NCI-H2081 treated with DMSO at 0.1 percent for 48 hours (cell line): ENCODE results near the gene PARN.
"Not testable (repeated sequence)": the region's sequence is repeated elsewhere in the genome, so short reads cannot be mapped to it uniquely, and the experiment has no call there.

ENCODE experiments used
- DNase-seq: peaks from one replicate; lab custom pipeline; 2025; lab: John Stamatoyannopoulos, UW

PARN gene

DNA sequence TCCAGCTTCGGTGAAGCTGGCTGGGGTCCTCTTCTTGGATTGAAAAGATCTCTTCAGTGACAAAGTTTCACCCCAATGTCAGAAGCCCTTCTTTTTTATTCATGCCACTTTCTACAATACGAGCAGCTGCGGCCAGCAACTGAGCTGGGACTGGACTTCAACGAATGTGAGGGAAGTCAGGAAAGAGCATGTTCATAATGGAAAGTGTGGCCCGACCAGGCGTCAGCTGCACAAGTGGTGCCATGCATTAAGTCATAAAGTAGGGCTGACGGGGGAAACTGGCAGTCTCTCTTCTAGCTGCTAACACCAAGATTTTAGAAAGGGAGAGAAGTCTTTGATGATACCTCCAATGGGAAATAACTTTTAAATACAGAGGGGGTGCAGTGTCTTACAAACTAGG, 192.6 kb downstream of the PARN start:
- DNase-seq = no peak

DNA sequence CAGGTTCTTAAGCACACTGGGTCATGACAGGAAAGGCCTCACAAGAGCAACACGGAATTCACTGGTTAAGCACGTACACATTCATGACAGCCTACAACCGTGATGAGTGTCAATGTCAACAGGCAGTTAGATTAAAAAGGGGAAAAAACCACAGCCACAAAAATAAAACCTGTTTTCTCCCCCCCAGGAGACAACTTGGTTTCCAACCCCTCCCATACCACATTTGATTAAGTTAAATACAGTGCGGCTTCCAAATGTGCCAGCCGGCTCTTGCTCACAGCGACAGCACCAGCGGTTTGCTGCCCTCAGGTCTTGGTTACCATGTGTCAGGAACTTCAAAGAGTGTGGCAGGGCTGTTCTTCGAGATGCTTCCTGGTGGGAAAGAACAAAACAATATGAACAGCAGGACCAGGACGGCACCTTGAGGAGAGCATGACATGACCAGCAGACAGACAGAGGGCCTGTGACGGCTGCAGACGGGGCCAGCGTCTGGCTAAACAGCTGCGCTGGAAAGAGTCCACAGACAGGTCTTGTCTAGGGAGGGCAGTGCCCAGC, 193.6 kb downstream of the PARN start:
- DNase-seq = no peak

DNA sequence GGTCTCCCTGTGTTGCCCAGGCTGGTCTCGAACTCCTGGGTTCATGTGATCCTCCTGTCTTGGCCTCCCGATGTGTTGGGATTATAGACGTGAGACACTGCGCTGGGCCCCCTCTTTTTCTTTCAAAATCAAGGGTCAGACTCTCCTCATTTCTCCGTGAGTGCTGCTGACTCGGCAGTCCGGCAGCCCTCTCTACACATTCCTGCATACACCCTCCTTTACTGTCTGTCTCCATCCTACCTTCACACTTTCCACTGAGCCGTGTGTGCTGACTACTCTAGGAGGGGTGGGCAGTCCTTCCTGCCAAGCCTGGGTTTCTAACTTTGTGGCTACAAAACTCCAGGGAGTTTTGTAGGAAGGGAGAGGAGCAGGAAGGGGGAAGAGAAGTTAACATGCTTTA, 195.2 kb downstream of the PARN start:
- no peak for DNase-seq

DNA sequence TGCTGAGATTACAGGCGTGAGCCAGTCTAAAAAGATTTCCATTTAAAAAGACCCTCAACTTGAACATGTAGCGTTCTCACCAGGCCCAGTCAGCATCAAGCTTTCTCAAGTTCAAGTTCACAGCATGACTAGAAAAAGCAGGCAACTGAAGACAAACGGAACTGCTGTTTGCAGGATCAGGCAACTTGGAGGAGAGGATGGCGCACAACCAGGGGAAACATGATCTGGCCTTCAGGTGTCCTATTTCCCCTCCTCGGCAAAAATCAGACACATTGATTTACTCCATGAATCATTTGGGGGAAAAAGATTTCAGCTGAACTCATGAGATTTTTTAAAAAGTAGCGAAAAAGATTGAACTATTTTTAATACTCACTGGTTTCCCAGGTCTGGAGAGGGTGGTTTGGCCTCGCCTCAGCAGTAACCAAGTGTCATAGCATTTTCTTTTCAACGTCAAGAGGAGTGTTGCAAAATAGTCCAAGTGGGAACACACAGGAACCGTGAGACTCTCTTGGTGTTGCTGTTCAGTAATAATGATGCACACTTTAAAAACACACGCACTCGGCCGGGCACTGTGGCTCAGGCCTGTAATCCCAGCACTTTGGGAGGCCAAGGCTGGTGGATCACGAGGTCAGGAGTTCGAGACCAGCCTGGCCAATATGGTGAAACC, 201.0 kb downstream of the PARN start:
- not testable (repeated sequence) for DNase-seq

DNA sequence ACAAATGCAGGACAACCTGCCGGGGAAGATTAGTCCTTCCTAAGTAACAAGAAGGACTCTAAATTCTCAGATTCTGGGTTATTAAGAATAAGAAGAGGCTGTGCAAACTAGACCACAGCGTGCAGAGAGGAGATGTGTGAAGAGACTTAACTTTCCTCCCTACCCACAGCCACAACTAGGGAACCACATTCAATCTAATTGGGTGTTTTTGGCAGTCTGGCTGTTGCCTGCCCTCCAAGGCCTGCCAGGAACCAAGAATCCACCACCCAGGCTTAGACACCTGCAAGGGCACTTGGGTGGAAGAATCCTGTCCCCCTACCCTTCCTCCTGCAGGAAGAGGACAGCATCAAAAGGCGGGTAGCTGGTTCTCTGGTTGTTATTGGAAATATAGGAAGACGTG, 202.0 kb downstream of the PARN start:
- DNase-seq = no peak

DNA sequence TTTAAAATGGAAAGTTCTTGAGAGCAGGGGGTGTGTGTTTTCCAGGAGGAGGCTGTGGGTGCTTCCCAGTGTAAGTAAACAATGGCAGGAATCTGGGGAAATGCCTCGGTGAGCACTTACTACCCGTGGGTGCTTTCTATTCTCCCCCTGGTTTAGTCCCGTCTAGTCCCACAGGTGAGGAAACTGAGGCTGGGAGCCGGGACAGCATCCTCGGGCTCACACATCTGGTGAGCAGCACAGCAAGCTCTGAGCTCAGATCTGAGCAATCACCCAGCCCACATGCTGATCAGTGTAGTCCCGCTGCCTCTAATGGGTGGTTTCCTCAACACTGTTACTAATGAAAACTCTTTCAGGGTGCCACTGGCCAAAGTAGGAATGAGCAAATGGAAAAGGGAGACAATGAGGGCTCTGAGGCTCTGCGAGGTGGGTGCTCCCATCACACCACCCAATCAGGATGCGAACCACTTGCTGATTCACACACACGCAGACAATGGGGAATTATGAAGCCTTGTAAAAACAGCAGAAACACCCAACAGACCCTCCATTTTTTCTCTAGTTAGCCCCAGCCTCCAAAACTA, 202.6 kb downstream of the PARN start:
- DNase-seq = no peak

DNA sequence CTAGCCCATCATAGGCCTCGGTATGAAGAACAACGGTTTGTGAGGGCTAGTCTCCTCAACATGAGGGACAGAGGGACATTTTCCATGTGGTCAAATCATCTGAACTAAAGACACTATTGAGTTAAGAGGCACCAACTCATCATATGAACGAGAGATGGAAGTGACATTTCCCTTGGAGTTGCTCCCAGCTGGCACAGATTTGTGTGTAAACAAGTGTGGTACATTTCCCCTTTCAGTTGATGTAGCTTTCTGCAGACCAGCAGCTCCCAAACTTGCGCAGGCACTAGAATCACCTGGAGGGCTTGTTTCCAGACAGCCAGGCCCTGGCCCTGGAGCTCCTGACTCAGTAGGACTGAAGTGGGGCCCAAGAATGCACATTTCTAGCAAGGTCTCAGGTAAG, 205.5 kb downstream of the PARN start:
- no peak for DNase-seq

DNA sequence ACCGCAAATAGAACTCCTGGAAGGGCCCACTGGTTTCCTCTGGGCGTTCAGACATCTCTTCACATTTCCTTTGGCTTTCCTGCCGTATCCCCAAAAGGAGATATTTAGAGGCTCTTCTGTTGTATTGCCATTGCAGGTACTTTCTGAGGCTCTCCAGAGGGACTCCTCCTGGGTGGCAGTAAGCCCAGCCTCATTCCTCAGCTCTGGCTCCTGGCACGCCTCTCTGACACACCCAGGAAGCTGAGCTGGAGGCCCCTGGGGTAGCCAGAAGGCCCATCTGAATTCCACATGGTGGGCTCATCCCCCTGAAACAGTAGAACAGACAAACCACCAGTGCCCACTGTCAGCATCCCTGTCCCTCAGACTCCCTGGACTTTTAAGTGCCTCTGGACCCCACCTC, 206.7 kb downstream of the PARN start:
- no peak for DNase-seq

DNA sequence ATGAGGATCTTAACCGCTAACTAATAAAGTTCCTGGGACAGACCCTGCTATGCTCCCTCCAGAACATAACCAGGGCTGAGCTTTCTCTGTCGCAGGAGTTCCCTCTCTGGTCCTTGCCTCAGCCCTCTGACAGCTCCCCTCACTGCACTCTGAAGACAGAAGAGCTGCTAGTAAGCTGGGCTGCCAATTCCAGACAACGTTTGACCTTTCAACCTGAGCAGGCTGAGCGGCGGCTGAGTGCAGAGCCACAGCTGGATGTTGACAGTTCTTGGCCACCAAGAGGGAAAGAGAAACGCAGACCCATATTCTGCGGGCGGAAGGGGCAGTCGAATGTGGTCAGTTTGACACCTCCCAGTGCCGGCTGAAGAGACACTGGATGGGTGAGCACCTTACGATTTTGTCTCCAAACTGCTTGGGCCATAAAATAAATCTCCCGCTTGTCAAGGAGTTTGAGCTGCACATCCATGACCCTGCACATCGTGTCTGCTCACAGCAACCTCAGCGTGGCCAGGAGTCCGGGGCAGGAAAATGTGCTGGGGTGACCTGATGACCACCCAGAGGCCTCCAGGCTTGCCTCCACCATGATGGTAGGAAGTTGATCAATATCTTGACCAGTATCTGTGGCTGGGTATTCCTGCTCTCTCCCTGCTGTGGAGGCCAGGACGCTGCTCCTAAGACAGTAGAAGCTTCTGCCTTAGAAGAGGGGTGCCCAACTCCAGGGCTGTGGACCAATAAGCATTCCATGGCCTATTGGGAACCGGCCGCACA, 209.2 kb downstream of the PARN start:
- no peak for DNase-seq

DNA sequence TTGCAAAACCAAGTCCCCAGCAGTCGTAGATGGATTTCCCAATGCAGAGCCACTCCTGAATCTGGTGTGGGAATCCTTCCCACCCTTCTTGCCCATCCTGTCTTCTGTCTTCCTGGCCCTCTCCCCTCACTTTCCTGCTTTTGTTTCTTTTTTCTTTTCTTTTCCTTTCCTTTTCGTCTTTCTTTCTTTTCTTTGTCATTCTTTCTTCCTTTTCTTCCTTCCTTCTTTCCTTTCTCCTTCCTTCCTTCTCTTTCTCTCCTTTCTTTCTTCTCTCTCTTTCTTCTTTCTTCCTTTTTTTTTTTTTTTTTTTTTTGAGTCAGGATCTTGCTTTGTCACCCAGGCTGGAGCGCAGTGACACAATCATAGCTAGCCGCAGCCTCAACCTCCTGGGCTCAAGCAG, 209.8 kb downstream of the PARN start:
- DNase-seq = not testable (repeated sequence)

DNA sequence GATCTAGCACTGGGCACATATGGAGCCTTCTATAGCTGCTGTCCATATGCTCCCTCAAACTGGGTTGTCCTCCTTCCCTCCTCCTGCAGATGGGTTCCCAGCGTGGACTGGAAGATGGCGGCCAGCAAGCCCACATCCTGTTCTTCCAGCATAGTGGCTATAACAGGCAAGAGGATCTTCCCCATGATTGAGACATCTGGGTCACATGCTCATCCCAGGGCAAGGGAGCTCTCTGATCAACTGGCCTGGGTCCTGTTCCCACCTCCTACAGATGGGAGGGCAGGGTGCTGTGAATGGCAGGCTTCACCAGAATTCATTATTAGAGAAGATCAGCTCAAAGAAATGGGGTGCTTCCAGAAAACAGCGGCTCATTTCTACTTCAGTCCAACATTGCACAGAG, 210.2 kb downstream of the PARN start:
- no peak for DNase-seq

DNA sequence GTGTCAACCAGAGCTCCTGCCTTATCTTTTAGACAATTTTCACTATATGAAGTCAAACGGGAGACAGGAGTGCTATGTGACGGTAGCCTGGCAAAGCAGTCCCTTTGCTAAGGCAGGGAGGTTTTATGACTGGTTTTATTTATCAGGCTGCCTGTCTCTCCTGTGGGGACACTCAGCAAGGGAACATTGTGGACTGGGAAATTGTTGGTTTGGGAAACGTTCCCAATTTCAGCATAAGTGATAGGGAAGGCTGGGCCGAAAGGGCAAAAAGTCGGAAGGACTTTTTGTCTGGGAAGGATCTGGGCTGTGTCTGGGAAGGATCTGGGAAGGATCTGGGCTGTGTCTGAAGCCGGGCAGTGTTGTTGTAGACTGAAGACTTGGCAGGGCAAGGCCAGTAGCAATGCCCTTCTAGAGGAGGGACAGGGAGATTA, 211.2 kb downstream of the PARN start:
- no peak for DNase-seq

DNA sequence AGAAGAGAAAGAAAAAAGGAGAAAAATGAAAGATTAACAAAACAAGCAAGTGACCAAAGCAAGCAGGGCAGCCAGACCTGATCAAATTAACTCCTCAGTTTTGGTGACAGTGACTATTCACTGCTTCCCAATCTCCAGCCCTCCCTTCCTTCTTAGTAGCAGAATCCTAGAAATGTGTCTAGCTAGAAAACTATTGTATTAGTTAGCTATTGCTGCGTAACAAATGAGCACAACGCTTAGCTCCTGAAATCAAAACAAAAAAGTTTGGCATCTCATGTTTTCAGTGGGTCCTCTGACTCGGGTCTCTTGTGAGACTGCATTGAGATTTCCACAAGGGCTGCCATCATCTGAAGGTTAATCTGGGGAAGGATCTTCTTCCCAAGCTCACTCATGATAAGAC, 213.9 kb downstream of the PARN start:
- no peak for DNase-seq

DNA sequence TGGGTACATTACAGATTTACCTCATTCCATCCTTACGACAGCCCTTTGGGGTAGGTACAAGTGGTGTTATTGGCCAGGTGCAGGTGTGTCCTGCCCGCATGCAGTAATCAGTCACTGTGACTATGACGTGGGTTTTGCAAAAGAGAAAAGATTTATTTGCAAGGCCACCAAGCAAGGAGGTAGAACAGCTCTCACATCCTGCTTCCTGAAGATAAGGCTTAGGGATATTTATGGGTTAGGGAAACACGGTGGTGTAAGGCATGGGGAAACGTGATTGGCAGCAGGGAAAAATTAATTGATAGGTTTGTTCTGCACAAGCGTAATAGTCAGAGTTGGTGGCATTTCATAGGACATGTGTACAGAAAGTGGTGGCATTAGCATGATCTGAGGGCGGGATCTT, 214.8 kb downstream of the PARN start:
- DNase-seq = no peak

DNA sequence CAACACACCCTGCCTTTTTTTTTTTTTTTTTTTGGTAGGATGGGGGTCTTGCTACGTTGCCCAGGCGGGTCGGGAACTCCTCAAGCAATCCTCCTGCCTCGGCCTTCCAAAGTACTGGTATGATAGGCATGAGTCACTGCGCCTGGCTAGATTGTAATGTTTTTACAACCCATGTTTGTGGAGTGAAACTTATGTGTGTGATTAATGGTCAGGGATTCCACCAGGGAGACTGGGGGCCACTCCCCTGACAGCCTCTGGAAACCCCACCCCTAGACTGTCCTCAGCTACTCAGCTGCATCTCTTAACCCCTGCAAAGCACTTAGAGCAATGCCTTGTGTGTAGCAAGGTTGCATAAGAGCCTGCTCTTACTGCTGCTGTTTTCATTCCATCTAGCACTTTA, 220.5 kb downstream of the PARN start:
- no peak for DNase-seq

DNA sequence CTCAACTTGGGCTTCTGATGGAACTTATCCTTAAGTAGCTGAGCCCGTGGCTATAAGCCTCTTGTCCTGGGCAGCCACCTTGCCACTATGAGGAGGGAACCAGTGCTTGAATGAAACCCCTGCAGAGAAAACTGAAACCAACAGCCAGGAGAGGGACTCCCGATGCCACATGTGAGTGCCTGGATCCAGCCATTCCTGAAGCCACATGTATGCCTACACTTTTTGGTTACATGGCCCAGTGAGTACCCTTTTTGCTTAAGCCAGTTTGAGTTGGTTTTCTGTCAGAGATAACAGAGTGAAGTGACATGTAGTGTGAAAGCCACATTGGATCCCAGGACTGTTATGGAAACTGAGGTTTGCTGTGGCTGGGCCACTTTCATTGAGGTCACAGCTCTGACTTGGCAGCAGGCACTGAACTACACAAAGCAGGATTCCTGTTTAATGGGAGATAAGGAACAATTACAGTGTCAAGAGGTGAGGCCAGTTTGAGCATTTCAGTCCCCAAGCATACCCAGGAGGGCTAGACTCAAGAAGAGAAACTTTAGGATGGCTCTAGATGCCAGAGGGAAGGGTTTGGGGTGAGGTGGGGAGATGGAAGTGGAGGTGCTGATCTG, 222.2 kb downstream of the PARN start:
- no peak for DNase-seq

DNA sequence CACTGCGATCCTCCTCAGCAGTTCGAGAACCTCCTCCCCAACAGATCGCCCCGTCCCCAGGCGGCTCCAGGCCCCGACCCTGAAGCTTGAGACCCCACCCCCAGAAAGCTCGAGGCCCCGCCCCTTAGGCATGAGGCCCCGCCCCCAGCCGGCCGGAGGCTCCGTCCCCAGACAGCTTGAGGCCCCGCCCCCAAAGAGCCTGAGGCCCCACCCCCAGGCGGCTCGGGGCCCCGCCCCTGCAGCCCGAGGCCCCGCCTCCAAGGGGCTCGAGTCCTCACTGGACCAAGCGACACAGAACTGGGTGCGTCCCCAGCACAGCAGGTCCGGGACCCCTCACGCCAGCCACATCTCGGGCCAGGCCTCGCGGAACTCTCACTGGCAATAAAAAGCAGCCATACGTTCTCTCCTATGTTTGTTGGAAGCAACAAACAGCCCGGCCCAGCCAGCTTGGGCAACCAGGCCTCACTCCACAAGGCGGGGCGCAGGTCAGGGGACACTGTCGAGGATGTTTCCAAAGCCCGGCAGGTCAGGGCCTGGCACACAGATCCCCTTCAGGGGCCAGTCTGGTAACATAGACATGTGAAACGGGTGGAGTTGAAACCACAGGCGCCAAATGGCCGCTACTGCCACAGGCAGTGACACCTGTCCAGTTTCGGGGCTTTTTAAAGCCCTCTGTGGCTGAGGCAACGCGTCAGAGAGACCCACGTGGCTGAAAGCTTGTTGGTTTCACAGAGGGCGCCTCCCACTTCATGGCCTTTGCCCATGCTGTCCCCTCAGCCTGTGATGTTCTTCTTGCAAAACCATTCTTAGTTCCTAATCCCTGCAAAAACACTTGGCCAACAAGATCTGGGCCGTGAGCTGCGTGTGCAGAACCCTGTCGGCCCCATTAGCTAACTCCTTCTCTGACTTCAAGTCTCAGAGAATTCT, 224.2 kb downstream of the PARN start:
- DNase-seq = no peak

DNA sequence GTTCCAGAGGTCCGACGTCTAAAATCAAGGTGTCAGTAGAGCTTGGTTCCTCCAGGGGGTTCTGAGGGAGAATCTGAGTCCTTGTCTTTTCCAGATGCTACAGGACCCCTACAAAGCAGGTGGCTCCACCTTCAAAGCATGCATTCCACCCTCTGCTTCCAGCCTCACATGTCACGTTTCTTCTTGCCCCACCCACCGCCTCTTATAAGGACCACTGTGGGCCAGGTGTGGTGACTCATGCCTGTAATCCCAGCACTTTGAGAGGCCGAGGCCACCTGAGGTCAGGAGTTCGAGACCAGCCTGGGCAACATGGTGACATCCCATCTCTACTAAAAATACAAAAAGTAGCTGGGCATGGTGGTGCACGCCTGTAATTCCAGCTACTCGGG, 227.1 kb downstream of the PARN start:
- not testable (repeated sequence) for DNase-seq

DNA sequence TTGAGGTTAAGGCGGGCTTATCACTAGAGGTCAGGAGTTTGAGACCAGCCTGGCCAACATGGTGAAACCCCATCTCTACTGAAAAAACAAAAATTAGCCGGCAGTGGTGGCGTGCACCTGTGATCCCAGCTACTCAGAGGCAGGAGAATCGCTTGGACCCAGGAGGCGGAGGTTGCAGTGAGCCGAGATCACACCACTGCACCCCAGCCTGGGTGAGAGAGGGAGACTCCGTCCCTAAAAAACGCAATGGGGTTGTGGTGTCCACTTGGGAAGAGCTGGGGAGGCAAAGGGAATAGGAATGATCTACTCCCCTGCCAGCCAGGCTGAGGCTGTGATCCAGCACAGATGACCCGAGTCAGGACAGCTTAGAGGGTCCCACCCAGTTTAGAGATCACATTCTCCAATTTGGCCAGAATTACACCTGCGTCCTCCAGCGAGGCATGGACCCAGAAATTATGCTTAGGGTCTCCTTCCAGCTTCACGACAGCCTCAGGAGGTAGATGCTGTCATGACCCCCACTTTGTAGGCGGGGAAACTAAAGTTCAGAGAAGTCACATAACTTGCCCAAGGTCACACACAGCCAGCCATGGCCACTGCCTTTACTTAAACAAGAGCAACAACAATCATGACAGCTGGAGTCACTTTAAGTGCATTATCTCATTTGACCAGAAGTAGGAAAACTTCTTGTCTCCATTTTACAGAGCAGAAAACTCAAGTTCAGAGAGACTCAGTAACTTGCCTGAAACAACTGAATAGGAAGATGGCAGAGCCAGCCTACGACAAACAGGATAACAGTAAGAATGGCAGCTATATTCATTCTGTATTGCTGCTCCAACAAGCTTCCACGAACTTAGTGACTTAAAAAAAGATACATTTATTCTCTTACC, 227.7 kb downstream of the PARN start:
- not testable (repeated sequence) for DNase-seq

DNA sequence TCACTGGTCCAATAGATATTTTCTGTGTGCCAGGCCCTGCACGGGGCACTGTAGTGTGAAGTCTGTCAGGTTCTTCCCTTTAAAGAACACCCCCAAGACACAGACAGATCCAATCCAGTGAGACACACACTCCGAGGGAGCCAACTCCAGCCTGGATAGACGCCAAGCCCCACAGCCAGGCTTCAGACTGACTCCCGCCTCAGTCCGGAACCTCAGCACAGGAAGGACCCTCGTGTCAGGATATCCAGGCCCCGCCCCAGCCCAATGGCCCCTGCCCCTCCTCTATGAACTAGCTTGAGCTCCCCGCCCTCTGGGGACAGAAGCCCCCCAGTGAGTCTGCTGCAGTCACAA, 228.4 kb downstream of the PARN start:
- DNase-seq = not testable (repeated sequence)
